HepG2 (cell line): ENCODE data around the gene MSRB2. TPM values are rescaled to one million over a fixed set of nuclear protein-coding genes. Genes with fewer than 3 reads are reported as not detected.

Experiments
- ATAC-seq: fragments of 200-7000 bp; cut with Tn5 transposase; 3 replicates; pipeline ENCODE4 v1.9.1; 2020; ENCODE audit warnings: mild to moderate bottlenecking, moderate library complexity
- BruUV-seq: library from RNA; stranded (reverse); fragments of 400-500 nt; replicated peaks from 2 replicates; lab custom pipeline; 2021; lab: Mats Ljungman, UMichigan
- CTCF ChIA-PET: fragments of 300-600 bp; formaldehyde crosslinking; extraction: SDS; loops from one replicate; lab custom pipeline; 2021; ENCODE audit warnings: low total read pairs, inconsistent platforms, low intra/inter-chr PET ratio; lab: Yijun Ruan, JAX
- POLR2A ChIA-PET: fragments of 350-600 bp; sonication (Branson Sonifier 250); formaldehyde crosslinking; loops from one replicate; lab custom pipeline; 2020; ENCODE audit warnings: antibody characterized with exemption, inconsistent platforms; lab: Yijun Ruan, JAX
- DNase-seq: peaks from one replicate; pipeline ENCODE4 v3.0.0-alpha.2; 2015; ENCODE audit warnings: low spot score
- FAIRE-seq: peaks from 3 replicates; lab custom pipeline; 2011; peaks lifted over from hg19 to GRCh38; lab: Jason Lieb, UNC
- H2AFZ ChIP-seq: one replicate; pipeline ENCODE4 v1.6.1; 2011; ENCODE audit warnings: low read length, inconsistent platforms
- H3K27ac ChIP-seq: fragments of 300-600 bp; 3 replicates; pipeline ENCODE4 v1.8.0; 2011; ENCODE audit warnings: mixed run types, mild to moderate bottlenecking, mixed read lengths, low read length, inconsistent platforms; ENCODE audit not compliant: insufficient read depth; ENCODE audit errors: extremely low read length
- H3K27me3 ChIP-seq, 2 experiments: fragments of 200-600 bp in 1 of 2; 2 replicates in 1 of 2; 3 replicates in 1 of 2; pipeline versions ENCODE4 v1.6.0 to v1.8.0; 2011; ENCODE audit warnings: low read length in 2 of 2, mild to moderate bottlenecking in 2 of 2, moderate library complexity in 2 of 2, inconsistent platforms in 1 of 2; ENCODE audit not compliant: insufficient read depth in 2 of 2, control insufficient read depth in 1 of 2
- H3K36me3 ChIP-seq, 2 experiments: fragments of 200-600 bp in 1 of 2; replicated peaks in 1 of 2; 2 replicates in 1 of 2; 3 replicates in 1 of 2; pipeline versions ENCODE4 v1.5.1 to v1.8.0; 2011; ENCODE audit warnings: low read length in 2 of 2, inconsistent platforms in 1 of 2; ENCODE audit not compliant: insufficient read depth in 2 of 2, control insufficient read depth in 1 of 2
- H3K4me1 ChIP-seq: 2 replicates; pipeline ENCODE4 v1.5.1; 2012; ENCODE audit warnings: low read length, inconsistent platforms; ENCODE audit not compliant: insufficient read depth
- H3K4me2 ChIP-seq: 2 replicates; pipeline ENCODE4 v1.6.0; 2011; ENCODE audit warnings: low read depth, low read length, inconsistent platforms
- H3K4me3 ChIP-seq, 3 experiments: fragments of 200-600 bp in 1 of 3; sonication (generic), shearing (Covaris generic) in 1 of 3; replicated peaks in 1 of 3; 2 replicates each; pipeline ENCODE4 v1.5.1; 2011 to 2016; ENCODE audit warnings: low read length in 3 of 3, inconsistent platforms in 2 of 3, low read depth in 2 of 3, mild to moderate bottlenecking in 2 of 3, control low read depth in 1 of 3, mixed read lengths in 1 of 3; ENCODE audit not compliant: insufficient read depth in 1 of 3
- H3K79me2 ChIP-seq: one replicate; pipeline ENCODE4 v1.6.1; 2011; ENCODE audit warnings: low read length, inconsistent platforms; ENCODE audit not compliant: insufficient read depth
- H3K9ac ChIP-seq: 2 replicates; pipeline ENCODE4 v1.6.0; 2011; ENCODE audit warnings: mild to moderate bottlenecking, low read depth, low read length, inconsistent platforms; ENCODE audit not compliant: insufficient read depth
- H3K9me3 ChIP-seq: 2 replicates; pipeline ENCODE4 v1.5.1; 2012; ENCODE audit warnings: mild to moderate bottlenecking, low read length
- H4K20me1 ChIP-seq: 2 replicates; pipeline ENCODE4 v1.6.0; 2011; ENCODE audit warnings: inconsistent platforms, mild to moderate bottlenecking, low read length, moderate library complexity; ENCODE audit not compliant: insufficient read depth
- MZF1 ChIP-seq: sonication (generic); formaldehyde crosslinking; IDR thresholded peaks from 2 replicates; pipeline ENCODE4 v1.8.1; 2023; ENCODE audit warnings: mild to moderate bottlenecking, missing genetic modification reagents, borderline replicate concordance
- NPAS2 ChIP-seq: sonication (generic); formaldehyde crosslinking; IDR thresholded peaks from 2 replicates; pipeline ENCODE4 v1.8.0; 2022; ENCODE audit warnings: mild to moderate bottlenecking, missing genetic modification reagents, borderline replicate concordance
- NR1H2 ChIP-seq: sonication (generic); formaldehyde crosslinking; IDR thresholded peaks from 2 replicates; pipeline ENCODE4 v1.8.1; 2022; ENCODE audit warnings: low read depth, missing genetic modification reagents, borderline replicate concordance
- RAD21 ChIP-seq: fragments of 450-650 bp; formaldehyde crosslinking; IDR thresholded peaks from 2 replicates; pipeline ENCODE4 v1.5.0; 2020; ENCODE audit warnings: mild to moderate bottlenecking
- SP2 ChIP-seq: sonication (generic); formaldehyde crosslinking; IDR thresholded peaks from 2 replicates; pipeline ENCODE4 v1.5.1; 2020; ENCODE audit warnings: mild to moderate bottlenecking, missing genetic modification reagents
- SRSF1 ChIP-seq: fragments of 200-400 bp; formaldehyde crosslinking; optimal IDR thresholded peaks from 2 replicates; pipeline ENCODE3; 2017; ENCODE audit warnings: mild to moderate bottlenecking, low read depth, low read length, moderate library complexity
- ZBTB7B ChIP-seq: sonication (generic); formaldehyde crosslinking; IDR thresholded peaks from 2 replicates; pipeline ENCODE4 v1.4.0; 2020; ENCODE audit warnings: missing genetic modification reagents
- ZNF17 ChIP-seq: sonication (generic); formaldehyde crosslinking; IDR thresholded peaks from 2 replicates; pipeline ENCODE4 v1.5.0; 2020; ENCODE audit warnings: mild to moderate bottlenecking, missing genetic modification reagents
- ZNF451 ChIP-seq: sonication (generic); formaldehyde crosslinking; IDR thresholded peaks from 2 replicates; pipeline ENCODE4 v1.5.0; 2020; ENCODE audit warnings: mild to moderate bottlenecking, missing genetic modification reagents
- ZNF619 ChIP-seq: sonication (generic); formaldehyde crosslinking; IDR thresholded peaks from 2 replicates; pipeline ENCODE4 v1.4.0; 2020; ENCODE audit warnings: mild to moderate bottlenecking, missing genetic modification reagents
- ZNF883 ChIP-seq: sonication (generic); formaldehyde crosslinking; IDR thresholded peaks from 2 replicates; pipeline ENCODE4 v1.5.1; 2020; ENCODE audit warnings: mild to moderate bottlenecking, missing genetic modification reagents; ENCODE audit errors: not compliant biosample characterization
- WGBS: methylation state at CpG from one replicate; pipeline ENCODE4 v1.1.6; 2017; ENCODE audit warnings: low lambda C conversion rate; 5-methylcytosine and 5-hydroxymethylcytosine counted together
- in situ Hi-C: cut with HindIII; loops from 2 replicates; pipeline ENCODE4 v1.10.0; 2017; ENCODE audit warnings: low pct_unique_long_range_greater_than_20kb; ENCODE audit not compliant: extremely low pct_ligation_motif_present
- intact Hi-C: fragments of 100-400 bp; cut with micrococcal nuclease; formaldehyde crosslinking; loops from one replicate; pipeline ENCODE4 v1.10.0; 2022; ENCODE audit not compliant: unreplicated experiment
- polyA plus RNA-seq, 8 experiments: library from polyadenylated mRNA; depleted of rRNA in 3 of 8; stranded (reverse) in 7 of 8; unstranded in 1 of 8; fragments of >200 nt; fragmentation: Illumina TruSeq in 4 of 8; extraction: Trizol in 4 of 8; gene quantifications; 2 replicates each; pipeline versions ENCODE4 v1.2.1 to v1.2.3, GENCODE V29; 2011 to 2016; ENCODE audit warnings: low read depth in 4 of 8, missing spikeins in 1 of 8, mixed read lengths in 1 of 8; ENCODE audit not compliant: insufficient read depth in 1 of 8
- total RNA-seq, 5 experiments: library from RNA; depleted of rRNA; stranded (reverse); fragments of >200 nt; fragmentation: Illumina TruSeq; extraction: Trizol; gene quantifications; 2 replicates each; pipeline ENCODE4 v1.2.3, GENCODE V29; 2016; ENCODE audit warnings: low read depth in 1 of 5
- TF ChIP-seq, protein P1 (sequence below): IDR thresholded peaks from 2 replicates; pipeline ENCODE4 v1.6.1; 2016; ENCODE audit warnings: mild to moderate bottlenecking
- TF ChIP-seq, protein P2 (sequence below): sonication (generic); formaldehyde crosslinking; IDR thresholded peaks from 2 replicates; pipeline ENCODE4 v1.8.1; 2023; ENCODE audit warnings: mild to moderate bottlenecking, inconsistent platforms, moderate library complexity, missing genetic modification reagents, borderline replicate concordance
- TF ChIP-seq, protein P3 (sequence below): sonication (generic); formaldehyde crosslinking; IDR thresholded peaks from 2 replicates; pipeline ENCODE4 v1.8.0; 2022; ENCODE audit warnings: missing genetic modification reagents, low read depth, mild to moderate bottlenecking, borderline replicate concordance
- TF ChIP-seq, protein P4 (sequence below): sonication (generic); formaldehyde crosslinking; IDR thresholded peaks from 2 replicates; pipeline ENCODE4 v1.4.0; 2020; ENCODE audit warnings: missing genetic modification reagents

MSRB2 gene
- total and polyA plus RNA-seq, 2 of the 13 experiments (the other 11 are each of a cell fraction or from before 2014, with no cell fraction given) = 8.3 to 22.1 TPM

DNA sequence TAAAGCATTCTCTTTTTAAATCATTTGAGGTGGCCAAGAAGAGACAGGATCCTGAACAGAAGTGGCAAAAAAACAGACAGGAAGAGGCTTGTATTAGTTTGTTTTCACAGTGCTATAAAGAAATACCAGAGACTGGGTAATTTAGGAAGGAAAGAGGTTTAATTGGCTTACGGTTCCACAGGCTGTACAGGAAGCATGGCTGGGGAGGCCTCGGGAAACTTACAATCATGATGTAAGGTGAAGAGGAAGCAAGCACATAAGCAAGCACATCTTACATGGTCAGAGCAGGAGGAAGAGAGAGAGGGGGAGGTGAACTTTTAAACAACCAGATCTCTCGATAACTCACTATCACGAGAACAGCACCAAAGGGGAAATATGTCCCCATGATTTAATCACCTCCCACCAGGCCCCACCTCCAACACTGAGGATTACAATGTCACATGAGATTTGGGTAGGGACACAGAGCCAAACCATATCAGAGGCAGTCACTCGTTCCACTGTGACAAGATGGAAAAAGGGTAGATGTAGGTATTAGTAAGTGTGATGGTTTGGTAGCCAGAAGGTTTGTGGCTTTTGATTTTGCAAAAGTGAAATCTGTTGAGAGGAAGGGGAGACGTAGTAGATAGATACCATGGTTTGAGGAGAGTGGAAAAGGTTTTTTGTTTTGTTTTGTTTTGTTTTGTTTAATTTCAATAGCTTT, 5.1 kb downstream of the MSRB2 start:
- no peaks in the 10 kb centered on the region for H3K27me3 ChIP-seq
- peak overlapping the region in 1 of 3 experiments; percentile 38; a peak in 1 of 6 replicates for H3K4me3 ChIP-seq
- no peaks in the 10 kb centered on the region for H3K36me3 ChIP-seq
- ChIA-PET POLR2A (no interaction called here), CTCF (no interaction called here)
- no peaks in the 10 kb centered on the region for H4K20me1 ChIP-seq
- H3K4me1 ChIP-seq = peaks cover 48% of the 10 kb centered on the region
- H3K4me2 ChIP-seq = peak overlapping the region; percentile 73
- H3K79me2 ChIP-seq = peaks cover 9% of the 10 kb centered on the region
- H3K9me3 ChIP-seq = peaks cover 4% of the 10 kb centered on the region; the same call in 1 of the 2 replicates
- 89% methylated on average over 6 of the region's 6 CpGs for WGBS
- peak overlapping the region; percentile 50; the same call in 1 of the 2 replicates for H3K9ac ChIP-seq
- ATAC-seq (no peak), FAIRE-seq (no peak), DNase-seq (no peak)
- intact Hi-C loops (no loop called here), in situ Hi-C loops (no loop called here)
- H3K27ac ChIP-seq = peak overlapping the region; percentile 59
- H2AFZ ChIP-seq = peak overlapping the region; percentile 59
- no TSS peak for BruUV-seq
- TF ChIP-seq, protein P1, sequence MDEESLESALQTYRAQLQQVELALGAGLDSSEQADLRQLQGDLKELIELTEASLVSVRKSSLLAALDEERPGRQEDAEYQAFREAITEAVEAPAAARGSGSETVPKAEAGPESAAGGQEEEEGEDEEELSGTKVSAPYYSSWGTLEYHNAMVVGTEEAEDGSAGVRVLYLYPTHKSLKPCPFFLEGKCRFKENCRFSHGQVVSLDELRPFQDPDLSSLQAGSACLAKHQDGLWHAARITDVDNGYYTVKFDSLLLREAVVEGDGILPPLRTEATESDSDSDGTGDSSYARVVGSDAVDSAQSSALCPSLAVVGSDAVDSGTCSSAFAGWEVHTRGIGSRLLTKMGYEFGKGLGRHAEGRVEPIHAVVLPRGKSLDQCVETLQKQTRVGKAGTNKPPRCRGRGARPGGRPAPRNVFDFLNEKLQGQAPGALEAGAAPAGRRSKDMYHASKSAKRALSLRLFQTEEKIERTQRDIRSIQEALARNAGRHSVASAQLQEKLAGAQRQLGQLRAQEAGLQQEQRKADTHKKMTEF (CRISPR knock-in tag) = no peak
- TF ChIP-seq NPAS2 (CRISPR knock-in tag) (no peak), ZNF17 (CRISPR knock-in tag) (no peak), ZNF619 (no peak), SP2 (CRISPR knock-in tag) (no peak), ZNF451 (CRISPR knock-in tag) (no peak), ZNF883 (CRISPR knock-in tag) (no peak), RAD21 (CRISPR knock-in tag) (no peak), ZBTB7B (CRISPR knock-in tag) (no peak), MZF1 (CRISPR knock-in tag) (no peak), SRSF1 (no peak), NR1H2 (CRISPR knock-in tag) (no peak)
- TF ChIP-seq, protein P2, sequence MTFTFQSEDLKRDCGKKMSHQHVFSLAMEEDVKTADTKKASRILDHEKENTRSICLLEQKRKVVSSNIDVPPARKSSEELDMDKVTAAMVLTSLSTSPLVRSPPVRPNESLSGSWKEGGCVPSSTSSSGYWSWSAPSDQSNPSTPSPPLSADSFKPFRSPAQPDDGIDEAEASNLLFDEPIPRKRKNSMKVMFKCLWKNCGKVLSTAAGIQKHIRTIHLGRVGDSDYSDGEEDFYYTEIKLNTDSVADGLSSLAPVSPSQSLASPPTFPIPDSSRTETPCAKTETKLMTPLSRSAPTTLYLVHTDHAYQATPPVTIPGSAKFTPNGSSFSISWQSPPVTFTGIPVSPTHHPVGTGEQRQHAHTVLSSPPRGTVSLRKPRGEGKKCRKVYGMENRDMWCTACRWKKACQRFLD (CRISPR knock-in tag) = no peak
- TF ChIP-seq, protein P3, sequence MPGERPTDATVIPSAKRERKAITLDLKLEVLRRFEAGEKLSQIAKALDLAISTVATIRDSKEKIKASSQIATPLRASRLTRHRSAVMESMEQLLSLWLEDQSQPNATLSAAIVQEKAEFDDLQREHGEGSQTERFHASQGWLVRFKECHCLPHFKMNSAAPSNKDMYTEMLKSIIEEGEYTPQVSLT (CRISPR knock-in tag) = no peak
- TF ChIP-seq, protein P4, sequence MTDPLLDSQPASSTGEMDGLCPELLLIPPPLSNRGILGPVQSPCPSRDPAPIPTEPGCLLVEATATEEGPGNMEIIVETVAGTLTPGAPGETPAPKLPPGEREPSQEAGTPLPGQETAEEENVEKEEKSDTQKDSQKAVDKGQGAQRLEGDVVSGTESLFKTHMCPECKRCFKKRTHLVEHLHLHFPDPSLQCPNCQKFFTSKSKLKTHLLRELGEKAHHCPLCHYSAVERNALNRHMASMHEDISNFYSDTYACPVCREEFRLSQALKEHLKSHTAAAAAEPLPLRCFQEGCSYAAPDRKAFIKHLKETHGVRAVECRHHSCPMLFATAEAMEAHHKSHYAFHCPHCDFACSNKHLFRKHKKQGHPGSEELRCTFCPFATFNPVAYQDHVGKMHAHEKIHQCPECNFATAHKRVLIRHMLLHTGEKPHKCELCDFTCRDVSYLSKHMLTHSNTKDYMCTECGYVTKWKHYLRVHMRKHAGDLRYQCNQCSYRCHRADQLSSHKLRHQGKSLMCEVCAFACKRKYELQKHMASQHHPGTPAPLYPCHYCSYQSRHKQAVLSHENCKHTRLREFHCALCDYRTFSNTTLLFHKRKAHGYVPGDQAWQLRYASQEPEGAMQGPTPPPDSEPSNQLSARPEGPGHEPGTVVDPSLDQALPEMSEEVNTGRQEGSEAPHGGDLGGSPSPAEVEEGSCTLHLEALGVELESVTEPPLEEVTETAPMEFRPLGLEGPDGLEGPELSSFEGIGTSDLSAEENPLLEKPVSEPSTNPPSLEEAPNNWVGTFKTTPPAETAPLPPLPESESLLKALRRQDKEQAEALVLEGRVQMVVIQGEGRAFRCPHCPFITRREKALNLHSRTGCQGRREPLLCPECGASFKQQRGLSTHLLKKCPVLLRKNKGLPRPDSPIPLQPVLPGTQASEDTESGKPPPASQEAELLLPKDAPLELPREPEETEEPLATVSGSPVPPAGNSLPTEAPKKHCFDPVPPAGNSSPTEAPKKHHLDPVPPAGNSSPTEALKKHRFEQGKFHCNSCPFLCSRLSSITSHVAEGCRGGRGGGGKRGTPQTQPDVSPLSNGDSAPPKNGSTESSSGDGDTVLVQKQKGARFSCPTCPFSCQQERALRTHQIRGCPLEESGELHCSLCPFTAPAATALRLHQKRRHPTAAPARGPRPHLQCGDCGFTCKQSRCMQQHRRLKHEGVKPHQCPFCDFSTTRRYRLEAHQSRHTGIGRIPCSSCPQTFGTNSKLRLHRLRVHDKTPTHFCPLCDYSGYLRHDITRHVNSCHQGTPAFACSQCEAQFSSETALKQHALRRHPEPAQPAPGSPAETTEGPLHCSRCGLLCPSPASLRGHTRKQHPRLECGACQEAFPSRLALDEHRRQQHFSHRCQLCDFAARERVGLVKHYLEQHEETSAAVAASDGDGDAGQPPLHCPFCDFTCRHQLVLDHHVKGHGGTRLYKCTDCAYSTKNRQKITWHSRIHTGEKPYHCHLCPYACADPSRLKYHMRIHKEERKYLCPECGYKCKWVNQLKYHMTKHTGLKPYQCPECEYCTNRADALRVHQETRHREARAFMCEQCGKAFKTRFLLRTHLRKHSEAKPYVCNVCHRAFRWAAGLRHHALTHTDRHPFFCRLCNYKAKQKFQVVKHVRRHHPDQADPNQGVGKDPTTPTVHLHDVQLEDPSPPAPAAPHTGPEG = no peak
